Upper lobe of left lung (tissue), 4 donors: ENCODE data around the gene ABI1.
"Not testable (repeated sequence)": the region's sequence is repeated elsewhere in the genome, so short reads cannot be mapped to it uniquely, and the experiment has no call there.

Source experiments
- POLR2AphosphoS5 ChIP-seq, 2 donors: sonication (generic); formaldehyde crosslinking; IDR thresholded peaks; one replicate each; pipeline ENCODE4 v1.5.1; 2017; ENCODE audit warnings: antibody characterized with exemption in 2 of 2
- TF ChIP-seq, protein P1 (sequence below), 6 experiments: fragments of 450-650 bp in 4 of 6; fragments of 200-600 bp in 2 of 6; sonication (generic) in 2 of 6; IDR thresholded peaks; one replicate each; pipeline ENCODE4 v1.5.1; 2016 to 2019; ENCODE audit warnings: antibody characterized with exemption in 6 of 6

DNA sequence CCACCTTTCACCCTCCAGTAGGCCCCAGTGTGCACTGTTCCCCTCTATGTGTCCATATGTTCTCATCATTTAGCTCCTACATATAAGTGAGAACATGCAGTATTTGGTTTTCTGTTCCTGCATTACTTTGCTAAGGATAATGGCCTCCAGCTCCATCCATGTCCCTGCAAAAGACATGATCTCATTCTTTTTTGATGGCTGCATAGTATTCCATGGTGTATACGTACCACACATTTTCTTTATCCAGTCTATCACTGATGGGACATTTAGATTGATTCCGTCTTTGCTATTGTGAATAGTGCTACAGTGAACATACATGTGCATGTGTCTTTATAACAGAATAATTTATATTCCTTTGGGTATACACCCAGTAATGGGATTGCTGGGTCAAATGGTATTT lies 71.0 kb downstream of the ABI1 start:
- TF ChIP-seq, protein P1, sequence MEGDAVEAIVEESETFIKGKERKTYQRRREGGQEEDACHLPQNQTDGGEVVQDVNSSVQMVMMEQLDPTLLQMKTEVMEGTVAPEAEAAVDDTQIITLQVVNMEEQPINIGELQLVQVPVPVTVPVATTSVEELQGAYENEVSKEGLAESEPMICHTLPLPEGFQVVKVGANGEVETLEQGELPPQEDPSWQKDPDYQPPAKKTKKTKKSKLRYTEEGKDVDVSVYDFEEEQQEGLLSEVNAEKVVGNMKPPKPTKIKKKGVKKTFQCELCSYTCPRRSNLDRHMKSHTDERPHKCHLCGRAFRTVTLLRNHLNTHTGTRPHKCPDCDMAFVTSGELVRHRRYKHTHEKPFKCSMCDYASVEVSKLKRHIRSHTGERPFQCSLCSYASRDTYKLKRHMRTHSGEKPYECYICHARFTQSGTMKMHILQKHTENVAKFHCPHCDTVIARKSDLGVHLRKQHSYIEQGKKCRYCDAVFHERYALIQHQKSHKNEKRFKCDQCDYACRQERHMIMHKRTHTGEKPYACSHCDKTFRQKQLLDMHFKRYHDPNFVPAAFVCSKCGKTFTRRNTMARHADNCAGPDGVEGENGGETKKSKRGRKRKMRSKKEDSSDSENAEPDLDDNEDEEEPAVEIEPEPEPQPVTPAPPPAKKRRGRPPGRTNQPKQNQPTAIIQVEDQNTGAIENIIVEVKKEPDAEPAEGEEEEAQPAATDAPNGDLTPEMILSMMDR (IDR thresholded peaks at IDR 0.05): not testable (repeated sequence)
- TF ChIP-seq POLR2AphosphoS5 (IDR thresholded peaks at IDR 0.05): not testable (repeated sequence)
